HG03025 (cell line): ENCODE results near the gene TMEM187.
A peak's percentile ranks its signal among the peaks of the same experiment; 100 is the strongest.

Experiments
- ATAC-seq: cut with Tn5 transposase; IDR thresholded peaks from one replicate; pipeline ENCODE4 v1.9.1; 2021; ENCODE audit warnings: mild to moderate bottlenecking, moderate library complexity; ENCODE audit not compliant: unreplicated experiment, low FRiP score

Gene TMEM187

GRCh38 chrX:153934148-153934761 is 38.3 kb upstream of the TMEM187 start:
- no peak for ATAC-seq

- peak; percentile 67 for ATAC-seq
These were observed 37.7 kb upstream of the TMEM187 start, which contains the start of gene NAA10 for GRCh38 chrX:153934762-153935325. TSS of gene NAA10 (minus strand) at chrX:153935037. CDS start at chrX:153934904, 133 bp downstream.

GRCh38 chrX:153935326-153935851 is 37.2 kb upstream of the TMEM187 start:
- no peak for ATAC-seq

- no peak for ATAC-seq
These were observed 35.5 kb upstream of the TMEM187 start for GRCh38 chrX:153937056-153937455.

GRCh38 chrX:153938226-153938786 is 34.2 kb upstream of the TMEM187 start:
- no peak for ATAC-seq

- ATAC-seq: no peak
These were observed 33.0 kb upstream of the TMEM187 start for GRCh38 chrX:153939573-153939972.

GRCh38 chrX:153941336-153942252 is 31.0 kb upstream of the TMEM187 start:
- no peak for ATAC-seq

- no peak for ATAC-seq
These were observed 28.3 kb upstream of the TMEM187 start, which contains the start of gene RENBP for GRCh38 chrX:153944140-153944799. TSS of gene RENBP (minus strand) at chrX:153944643. CDS start at chrX:153944610, 33 bp downstream.

GRCh38 chrX:153944800-153945150 is 27.8 kb upstream of the TMEM187 start:
- no peak for ATAC-seq

- ATAC-seq: no peak
These were observed 26.3 kb upstream of the TMEM187 start for GRCh38 chrX:153945956-153946943.

GRCh38 chrX:153947009-153947769 is 25.4 kb upstream of the TMEM187 start:
- ATAC-seq: peak; percentile 47

- no peak for ATAC-seq
These were observed 24.5 kb upstream of the TMEM187 start for GRCh38 chrX:153948002-153948466.

- no peak for ATAC-seq
These were observed 23.4 kb upstream of the TMEM187 start for GRCh38 chrX:153948847-153949805.

- no peak for ATAC-seq
These were observed 22.4 kb upstream of the TMEM187 start for GRCh38 chrX:153950127-153950526.

GRCh38 chrX:153951683-153952372 is 20.7 kb upstream of the TMEM187 start:
- no peak for ATAC-seq

GRCh38 chrX:153952373-153953026 is 20.1 kb upstream of the TMEM187 start:
- ATAC-seq: no peak
